DND-41 (cell line): ENCODE data around the gene EPHX1.
"Not testable (repeated sequence)": the region's sequence is repeated elsewhere in the genome, so short reads cannot be mapped to it uniquely, and the experiment has no call there.

Experiments used
- ATAC-seq: fragments of 200-7000 bp; cut with Tn5 transposase; 3 replicates; pipeline ENCODE4 v1.9.1; 2021; ENCODE audit warnings: low read depth; ENCODE audit not compliant: insufficient read depth
- DNase-seq: peaks from one replicate; pipeline ENCODE4 v3.0.0-alpha.2; 2020
- H2AFZ ChIP-seq: 2 replicates; pipeline ENCODE4 v1.6.0; 2012; ENCODE audit warnings: low read depth, low read length
- H3K27ac ChIP-seq: 2 replicates; pipeline ENCODE4 v1.5.1; 2012; ENCODE audit warnings: low read length, inconsistent platforms
- H3K27me3 ChIP-seq: fragments of 200-600 bp; sonication (generic); 2 replicates; pipeline ENCODE4 v1.6.0; 2012; ENCODE audit warnings: low read length, mild to moderate bottlenecking, inconsistent platforms; ENCODE audit not compliant: insufficient read depth, poor library complexity
- H3K36me3 ChIP-seq: 2 replicates; pipeline ENCODE4 v1.5.1; 2012; ENCODE audit warnings: low read length, inconsistent platforms; ENCODE audit not compliant: insufficient read depth
- H3K4me1 ChIP-seq: 2 replicates; pipeline ENCODE4 v1.5.1; 2012; ENCODE audit warnings: mild to moderate bottlenecking, low read length; ENCODE audit not compliant: insufficient read depth
- H3K4me2 ChIP-seq: 2 replicates; pipeline ENCODE4 v1.6.0; 2012; ENCODE audit warnings: mild to moderate bottlenecking, moderate library complexity, low read length, inconsistent platforms; ENCODE audit not compliant: insufficient read depth
- H3K4me3 ChIP-seq, 2 experiments: fragments of 200-600 bp in 1 of 2; shearing (Covaris generic) in 1 of 2; 2 replicates each; pipeline ENCODE4 v1.5.1; 2012 to 2016; ENCODE audit warnings: inconsistent platforms in 2 of 2, low read length in 2 of 2, mild to moderate bottlenecking in 2 of 2, low read depth in 1 of 2, moderate library complexity in 1 of 2
- H3K79me2 ChIP-seq: 2 replicates; pipeline ENCODE4 v1.6.0; 2012; ENCODE audit warnings: low read length, inconsistent platforms; ENCODE audit not compliant: insufficient read depth
- H3K9ac ChIP-seq: 2 replicates; pipeline ENCODE4 v1.6.0; 2012; ENCODE audit warnings: low read depth, mild to moderate bottlenecking, inconsistent platforms, low read length, moderate library complexity
- H3K9me3 ChIP-seq: 2 replicates; pipeline ENCODE4 v1.5.1; 2012; ENCODE audit warnings: low read length, moderate library complexity, mild to moderate bottlenecking, inconsistent platforms; ENCODE audit not compliant: insufficient read depth, severe bottlenecking
- H4K20me1 ChIP-seq: 2 replicates; pipeline ENCODE4 v1.6.0; 2012; ENCODE audit warnings: low read length; ENCODE audit not compliant: insufficient read depth
- EZH2 ChIP-seq: IDR thresholded peaks from 3 replicates; pipeline ENCODE4 v1.6.1; 2012; ENCODE audit warnings: borderline replicate concordance, low read depth, mild to moderate bottlenecking, moderate library complexity, low read length, inconsistent platforms; ENCODE audit not compliant: severe bottlenecking
- TF ChIP-seq, protein P1 (sequence below): IDR thresholded peaks from 2 replicates; pipeline ENCODE4 v1.5.1; 2012; ENCODE audit warnings: borderline replicate concordance, low read length, moderate library complexity, mild to moderate bottlenecking; ENCODE audit not compliant: poor library complexity, severe bottlenecking; ENCODE audit errors: extremely low read depth

EPHX1 gene

DNA sequence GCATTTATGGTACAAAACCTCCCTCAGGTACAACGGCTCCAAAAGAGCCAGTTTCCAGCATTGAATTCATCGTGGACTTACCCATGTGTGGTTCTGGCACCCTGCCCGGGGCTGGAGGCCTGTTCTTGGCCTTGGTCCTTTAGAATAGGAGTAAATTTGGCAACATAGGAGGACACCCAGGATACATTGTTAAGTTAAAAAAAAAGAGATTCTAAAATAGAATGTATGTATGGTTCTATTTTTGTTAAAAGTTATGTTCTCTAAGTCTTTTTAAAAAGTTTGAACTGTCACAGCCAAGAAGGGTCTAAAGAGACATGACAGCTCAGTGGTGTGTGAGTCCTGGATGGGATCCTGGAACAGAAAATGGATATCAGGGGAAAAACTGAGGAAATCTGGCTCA is 25.9 kb downstream of the EPHX1 start:
- Histone ChIP-seq H3K9me3 (no peaks in the 10 kb centered on the region), H3K4me1 (no peaks in the 10 kb centered on the region), H3K4me2 (no peak overlapping the region), H3K4me3 (no peak overlapping the region), H4K20me1 (no peaks in the 10 kb centered on the region), H3K9ac (no peak overlapping the region), H3K36me3 (no peaks in the 10 kb centered on the region), H3K27me3 (no peaks in the 10 kb centered on the region), H3K27ac (no peak overlapping the region), H2AFZ (no peak overlapping the region), H3K79me2 (no peaks in the 10 kb centered on the region)
- TF ChIP-seq, protein P1, sequence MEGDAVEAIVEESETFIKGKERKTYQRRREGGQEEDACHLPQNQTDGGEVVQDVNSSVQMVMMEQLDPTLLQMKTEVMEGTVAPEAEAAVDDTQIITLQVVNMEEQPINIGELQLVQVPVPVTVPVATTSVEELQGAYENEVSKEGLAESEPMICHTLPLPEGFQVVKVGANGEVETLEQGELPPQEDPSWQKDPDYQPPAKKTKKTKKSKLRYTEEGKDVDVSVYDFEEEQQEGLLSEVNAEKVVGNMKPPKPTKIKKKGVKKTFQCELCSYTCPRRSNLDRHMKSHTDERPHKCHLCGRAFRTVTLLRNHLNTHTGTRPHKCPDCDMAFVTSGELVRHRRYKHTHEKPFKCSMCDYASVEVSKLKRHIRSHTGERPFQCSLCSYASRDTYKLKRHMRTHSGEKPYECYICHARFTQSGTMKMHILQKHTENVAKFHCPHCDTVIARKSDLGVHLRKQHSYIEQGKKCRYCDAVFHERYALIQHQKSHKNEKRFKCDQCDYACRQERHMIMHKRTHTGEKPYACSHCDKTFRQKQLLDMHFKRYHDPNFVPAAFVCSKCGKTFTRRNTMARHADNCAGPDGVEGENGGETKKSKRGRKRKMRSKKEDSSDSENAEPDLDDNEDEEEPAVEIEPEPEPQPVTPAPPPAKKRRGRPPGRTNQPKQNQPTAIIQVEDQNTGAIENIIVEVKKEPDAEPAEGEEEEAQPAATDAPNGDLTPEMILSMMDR: no peak
- TF ChIP-seq EZH2: no peak
- ATAC-seq (no peak), DNase-seq (no peak)

DNA sequence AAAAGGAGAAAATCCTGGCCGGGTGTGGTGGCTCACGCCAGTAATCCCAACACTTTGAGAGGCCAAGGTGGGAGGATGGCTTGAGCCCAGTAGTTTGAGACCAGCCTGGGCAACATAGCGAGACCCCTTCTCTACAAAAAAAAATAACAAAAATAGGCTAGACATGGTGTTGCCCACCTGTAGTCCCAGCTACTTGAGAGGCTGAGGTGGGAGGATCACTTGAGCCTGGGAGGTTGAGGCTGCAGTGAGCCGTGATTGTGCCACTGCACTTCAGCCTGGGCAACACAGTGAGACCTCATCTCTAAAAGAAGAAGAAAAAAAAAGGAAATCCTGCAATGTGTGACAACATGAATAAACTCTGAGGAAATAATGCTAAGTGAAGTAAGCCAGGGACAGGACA is 26.4 kb downstream of the EPHX1 start:
- not testable (repeated sequence) for H3K4me3 ChIP-seq, H3K9ac ChIP-seq, H3K36me3 ChIP-seq, H3K27me3 ChIP-seq, ATAC-seq, H3K27ac ChIP-seq, H3K9me3 ChIP-seq, H4K20me1 ChIP-seq, DNase-seq, H3K4me1 ChIP-seq, H3K4me2 ChIP-seq, H2AFZ ChIP-seq, H3K79me2 ChIP-seq

DNA sequence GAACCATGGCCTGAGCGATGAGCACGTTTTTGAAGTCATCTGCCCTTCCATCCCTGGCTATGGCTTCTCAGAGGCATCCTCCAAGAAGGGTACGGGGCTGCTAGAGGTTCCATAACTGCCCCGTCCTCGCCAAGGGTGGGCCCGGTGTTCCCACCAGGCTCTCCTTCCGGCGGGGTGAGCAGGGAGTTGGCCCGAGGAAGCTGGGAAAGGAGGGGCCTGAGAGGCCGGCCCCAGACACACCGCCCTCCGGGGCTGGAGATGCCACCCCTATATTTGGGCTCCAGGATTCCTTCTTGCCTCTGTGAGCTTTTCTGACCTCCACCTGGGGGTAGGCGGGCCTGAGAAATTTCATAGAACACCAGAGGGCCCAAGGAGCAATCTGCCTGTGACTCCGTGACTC is 28.9 kb downstream of the EPHX1 start:
- H3K9ac ChIP-seq: no peak overlapping the region
- DNase-seq (no peak), ATAC-seq (no peak)
- no peaks in the 10 kb centered on the region for H3K27me3 ChIP-seq
- H3K9me3 ChIP-seq: no peaks in the 10 kb centered on the region
- no peak overlapping the region for H3K27ac ChIP-seq
- no peaks in the 10 kb centered on the region for H3K4me1 ChIP-seq
- H3K4me2 ChIP-seq: no peak overlapping the region
- H3K79me2 ChIP-seq: no peaks in the 10 kb centered on the region
- TF ChIP-seq, protein P1: no peak
- TF ChIP-seq EZH2: no peak
- no peak overlapping the region for H3K4me3 ChIP-seq
- H4K20me1 ChIP-seq: no peaks in the 10 kb centered on the region
- H2AFZ ChIP-seq: no peak overlapping the region
- no peaks in the 10 kb centered on the region for H3K36me3 ChIP-seq

DNA sequence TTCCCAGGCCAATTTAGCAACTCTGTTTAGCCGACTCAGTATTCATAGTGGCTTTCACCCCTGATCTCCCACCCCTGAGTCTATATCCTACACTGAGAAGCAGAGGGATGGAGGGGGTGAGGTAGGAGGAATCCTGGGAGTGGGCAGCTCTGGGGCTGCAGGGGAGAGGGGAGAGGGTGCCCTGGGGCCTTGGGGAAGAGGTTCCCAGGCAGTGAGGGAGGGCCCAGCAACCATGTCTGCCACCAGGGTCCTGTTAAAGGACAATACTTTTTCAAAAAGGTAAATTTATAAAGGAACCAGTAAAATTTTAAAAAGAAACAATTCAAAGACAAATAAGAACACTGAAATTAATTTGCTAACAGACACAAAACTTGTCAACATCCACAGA is 30.3 kb downstream of the EPHX1 start:
- Histone ChIP-seq H4K20me1 (no peaks in the 10 kb centered on the region), H3K9me3 (no peaks in the 10 kb centered on the region), H3K4me1 (no peaks in the 10 kb centered on the region), H3K27ac (no peak overlapping the region), H3K27me3 (no peaks in the 10 kb centered on the region), H3K4me3 (no peak overlapping the region), H3K36me3 (no peaks in the 10 kb centered on the region), H3K9ac (no peak overlapping the region), H2AFZ (no peak overlapping the region), H3K4me2 (no peak overlapping the region), H3K79me2 (no peaks in the 10 kb centered on the region)
- DNase-seq: no peak
- no peak for TF ChIP-seq EZH2
- TF ChIP-seq, protein P1: no peak
- ATAC-seq: no peak
